ENCODE data around the gene NPHS1. TPM values are rescaled to one million over a fixed set of nuclear protein-coding genes. Genes with fewer than 3 reads are reported as not detected.
"Not testable (repeated sequence)": the region's sequence is repeated elsewhere in the genome, so short reads cannot be mapped to it uniquely, and the experiment has no call there.

Gene NPHS1
- total RNA-seq, 1 donor, result not detected

DNA sequence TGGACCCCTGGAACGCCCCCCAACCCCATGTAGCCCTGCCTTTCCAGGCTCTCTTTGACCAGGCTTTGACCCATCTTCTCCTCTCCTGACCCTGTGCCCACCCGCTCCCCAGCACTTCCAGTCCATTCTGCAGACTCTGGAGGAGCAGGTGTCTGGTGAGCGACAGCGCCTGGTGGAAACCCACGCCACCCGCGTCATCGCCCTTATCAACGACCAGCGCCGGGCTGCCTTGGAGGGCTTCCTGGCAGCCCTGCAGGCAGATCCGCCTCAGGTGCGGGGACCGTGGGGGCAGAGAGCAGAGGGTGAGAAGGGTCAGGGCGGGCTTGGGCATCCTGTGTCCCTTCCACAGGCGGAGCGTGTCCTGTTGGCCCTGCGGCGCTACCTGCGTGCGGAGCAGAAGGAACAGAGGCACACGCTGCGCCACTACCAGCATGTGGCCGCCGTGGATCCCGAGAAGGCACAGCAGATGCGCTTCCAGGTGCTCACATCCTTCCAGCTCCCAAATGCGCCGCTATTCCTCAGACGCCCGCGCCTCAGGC is 22.2 kb upstream of the NPHS1 start:
- DNase-seq (ENCODE audit: low read depth in 2 of 3, low spot score in 2 of 3), result no peak

DNA sequence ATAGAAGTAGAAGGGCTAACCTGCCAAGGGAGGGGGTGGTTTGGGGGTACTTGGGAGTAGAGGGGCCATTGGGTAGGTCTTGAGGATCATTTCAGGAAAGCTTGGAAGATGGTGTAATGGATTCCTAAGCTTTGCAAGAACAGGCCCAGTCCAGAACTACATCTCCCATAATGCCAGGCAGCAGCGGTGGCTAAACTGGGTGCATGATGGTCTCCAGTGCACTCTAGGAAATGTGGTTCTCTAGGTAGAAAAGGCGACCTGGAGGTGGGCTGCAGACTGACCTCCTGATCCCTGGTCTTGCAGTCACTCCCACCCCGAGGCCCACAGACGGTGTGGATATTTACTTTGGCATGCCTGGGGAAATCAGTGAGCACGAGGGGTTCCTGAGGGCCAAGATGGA is 19.9 kb upstream of the NPHS1 start:
- DNase-seq (ENCODE audit: low read depth in 2 of 3, low spot score in 2 of 3), result no peak

DNA sequence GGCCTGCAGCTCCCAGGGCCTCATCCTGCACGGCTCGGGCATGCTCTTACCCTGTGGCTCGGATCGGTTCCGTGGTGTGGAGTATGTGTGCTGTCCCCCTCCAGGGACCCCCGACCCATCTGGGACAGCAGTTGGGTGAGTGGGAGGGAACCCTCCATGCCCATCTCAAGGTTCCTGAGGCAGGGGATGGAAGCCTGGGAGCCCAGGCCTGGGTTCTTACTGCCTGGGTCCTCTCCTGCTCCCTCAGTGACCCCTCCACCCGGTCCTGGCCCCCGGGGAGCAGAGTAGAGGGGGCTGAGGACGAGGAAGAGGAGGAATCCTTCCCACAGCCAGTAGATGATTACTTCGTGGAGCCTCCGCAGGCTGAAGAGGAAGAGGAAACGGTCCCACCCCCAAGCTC is 19.3 kb upstream of the NPHS1 start:
- DNase-seq (ENCODE audit: low read depth in 2 of 3, low spot score in 2 of 3), result no peak

DNA sequence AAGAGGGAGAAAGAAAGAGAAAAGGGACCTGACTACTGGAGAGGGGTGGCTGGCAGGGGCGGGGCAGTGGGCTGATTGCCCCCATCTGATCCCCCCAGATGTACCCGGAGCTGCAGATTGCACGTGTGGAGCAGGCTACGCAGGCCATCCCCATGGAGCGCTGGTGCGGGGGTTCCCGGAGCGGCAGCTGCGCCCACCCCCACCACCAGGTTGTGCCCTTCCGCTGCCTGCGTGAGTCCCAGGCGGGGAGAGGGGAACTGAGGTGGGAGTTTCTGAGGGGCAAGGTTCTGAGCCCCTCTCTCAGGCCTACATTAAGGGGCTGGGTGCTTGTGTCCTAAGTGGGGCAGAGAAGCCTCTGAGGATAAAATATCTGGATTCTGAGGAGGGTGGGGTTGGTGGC is 18.5 kb upstream of the NPHS1 start:
- no peak for DNase-seq (ENCODE audit: low read depth in 2 of 3, low spot score in 2 of 3)

DNA sequence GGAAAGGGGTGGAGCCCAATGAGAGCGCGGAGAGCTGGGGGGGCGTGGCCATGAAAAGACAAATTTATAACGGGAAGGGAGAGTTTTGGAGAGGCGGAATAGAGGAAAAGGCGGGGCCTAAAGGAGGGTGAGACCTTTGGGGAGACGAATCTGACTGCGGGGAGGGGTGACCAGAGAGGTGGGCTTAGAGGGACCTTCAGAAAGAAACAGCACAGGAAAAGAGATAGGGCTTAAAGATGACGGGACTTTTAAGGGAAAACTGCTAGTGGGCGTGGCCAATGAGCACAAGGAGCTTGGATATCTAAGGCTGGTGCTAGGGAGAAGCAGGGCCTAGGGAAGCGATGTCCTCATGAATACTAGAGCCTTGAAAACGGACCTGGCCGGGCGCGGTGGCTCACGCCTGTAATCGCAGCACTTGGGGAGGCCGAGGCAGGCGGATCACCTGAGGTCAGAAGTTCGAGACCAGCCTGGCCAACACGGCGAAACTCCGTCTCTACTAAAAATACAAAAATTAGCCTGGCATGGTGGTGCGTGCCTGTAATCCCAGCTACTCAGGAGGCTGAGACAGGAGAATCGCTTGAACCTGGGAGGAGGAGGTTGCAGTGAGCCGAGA is 17.9 kb upstream of the NPHS1 start:
- DNase-seq (ENCODE audit: low read depth in 2 of 3, low spot score in 2 of 3), result not testable (repeated sequence)

DNA sequence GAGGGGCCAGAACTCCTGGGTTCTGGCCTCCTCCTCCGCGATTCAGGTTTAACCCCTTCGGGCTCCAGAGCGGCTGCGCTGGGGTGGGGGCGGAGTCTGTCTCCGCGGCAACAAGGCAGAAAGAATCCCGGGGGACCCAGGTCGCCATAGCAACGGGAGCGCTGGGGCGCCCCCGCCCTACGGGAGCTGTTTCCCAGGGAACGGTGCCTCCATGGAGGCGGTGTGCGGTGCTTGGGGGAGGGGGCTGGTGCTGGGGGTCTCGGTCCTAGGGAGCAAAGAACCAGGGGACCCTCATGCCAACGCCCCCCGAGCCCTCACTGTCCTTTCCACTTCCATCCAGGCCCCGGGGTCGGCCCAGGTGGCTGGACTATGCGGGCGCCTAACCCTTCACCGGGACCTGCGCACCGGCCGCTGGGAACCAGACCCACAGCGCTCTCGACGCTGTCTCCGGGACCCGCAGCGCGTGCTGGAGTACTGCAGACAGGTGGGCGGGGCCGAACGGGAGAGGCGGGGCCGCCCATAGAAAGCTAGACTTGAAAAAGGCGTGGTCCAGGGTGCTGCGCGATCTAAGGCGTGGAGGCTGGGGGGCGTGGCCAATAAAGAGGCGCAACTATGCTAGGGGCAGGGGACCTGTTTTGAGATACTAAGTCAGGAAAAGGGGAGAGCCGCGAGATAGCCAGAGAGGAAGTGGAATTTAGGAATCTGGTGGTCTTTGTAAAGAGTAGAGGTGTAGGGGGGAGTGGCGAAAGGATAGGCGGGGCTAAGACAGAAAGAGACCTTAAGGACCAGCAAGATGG is 17.2 kb upstream of the NPHS1 start:
- DNase-seq (ENCODE audit: low read depth in 2 of 3, low spot score in 2 of 3), result peak; percentile 39 to 85 (median 80)

DNA sequence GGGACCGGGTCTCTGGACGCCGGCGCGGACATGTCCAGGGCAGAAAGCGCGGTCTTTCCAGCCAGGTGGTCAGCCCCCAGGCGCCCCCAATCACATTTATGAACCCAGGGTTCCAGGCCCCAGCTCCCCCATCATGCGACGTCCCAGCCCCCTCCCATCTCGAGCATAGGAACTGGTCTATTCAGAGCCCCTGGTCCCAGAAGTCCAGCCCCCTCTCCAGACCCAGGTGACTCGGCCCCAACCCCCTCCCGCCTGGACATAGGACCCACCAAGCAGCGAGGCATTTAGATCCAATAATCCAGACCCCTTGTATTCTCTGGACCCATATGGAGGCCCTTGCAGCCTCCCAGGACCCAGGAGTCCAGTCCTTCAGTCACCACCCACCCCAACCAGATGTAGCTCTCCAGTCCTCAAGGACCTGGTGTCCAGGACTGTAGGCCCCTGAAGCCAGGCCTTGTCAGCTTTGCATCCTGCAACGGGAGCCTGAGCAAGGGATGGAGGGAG is 16.6 kb upstream of the NPHS1 start:
- no peak for DNase-seq (ENCODE audit: low read depth in 2 of 3, low spot score in 2 of 3)

DNA sequence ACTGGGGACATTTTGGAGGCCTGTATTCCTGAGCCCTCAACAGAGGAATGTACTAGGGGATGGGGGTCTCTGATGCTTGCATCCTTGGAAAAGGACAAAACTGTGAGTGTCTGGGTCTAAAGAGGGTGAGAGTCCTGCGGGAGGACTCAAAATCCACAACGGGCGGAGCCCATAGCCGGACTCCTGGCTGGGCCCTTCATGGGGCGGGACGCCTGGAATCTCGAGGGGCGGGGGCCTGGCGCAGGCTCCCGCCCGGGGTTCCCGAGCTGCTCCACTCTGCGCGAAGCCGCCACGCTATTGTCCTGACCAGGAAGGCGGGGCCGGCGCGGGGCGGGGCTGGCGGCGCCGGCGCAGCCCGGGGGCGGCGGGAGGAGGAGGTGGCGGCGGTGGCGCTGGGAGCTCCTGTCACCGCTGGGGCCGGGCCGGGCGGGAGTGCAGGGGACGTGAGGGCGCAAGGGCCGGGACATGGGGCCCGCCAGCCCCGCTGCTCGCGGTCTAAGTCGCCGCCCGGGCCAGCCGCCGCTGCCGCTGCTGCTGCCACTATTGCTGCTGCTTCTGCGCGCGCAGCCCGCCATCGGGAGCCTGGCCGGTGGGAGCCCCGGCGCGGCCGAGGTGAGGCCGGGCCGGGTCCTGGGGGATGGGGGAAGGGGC is 16.0 kb upstream of the NPHS1 start, which contains the start of gene APLP1:
APLP1 (plus strand) TSS at position 403 of the 651 bp plus-strand sequence; CDS start at position 466, 63 bp downstream.
- DNase-seq (ENCODE audit: low read depth in 2 of 3, low spot score in 2 of 3), result peak in 1 of 3 donors; percentile 46

DNA sequence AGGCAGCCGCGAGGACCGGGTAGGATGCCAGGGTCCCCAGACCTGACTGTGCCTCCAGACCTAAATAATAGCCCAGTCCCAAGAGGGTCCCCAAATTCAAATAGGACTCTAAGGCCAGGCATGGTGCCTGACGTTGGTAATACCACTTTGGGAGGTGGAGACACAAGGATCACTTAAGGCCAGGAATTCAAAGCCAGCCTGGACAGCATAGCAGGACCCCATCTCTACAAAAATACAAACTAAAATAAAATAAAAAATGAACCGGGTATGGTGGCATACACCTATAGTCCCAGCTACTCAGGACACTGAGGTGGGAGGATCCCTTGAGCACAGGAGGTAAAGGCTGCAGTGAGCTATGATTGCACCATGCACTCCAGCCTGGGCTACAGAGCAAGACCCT is 10.7 kb upstream of the NPHS1 start:
- no peak for DNase-seq (ENCODE audit: low read depth in 2 of 3, low spot score in 2 of 3)

DNA sequence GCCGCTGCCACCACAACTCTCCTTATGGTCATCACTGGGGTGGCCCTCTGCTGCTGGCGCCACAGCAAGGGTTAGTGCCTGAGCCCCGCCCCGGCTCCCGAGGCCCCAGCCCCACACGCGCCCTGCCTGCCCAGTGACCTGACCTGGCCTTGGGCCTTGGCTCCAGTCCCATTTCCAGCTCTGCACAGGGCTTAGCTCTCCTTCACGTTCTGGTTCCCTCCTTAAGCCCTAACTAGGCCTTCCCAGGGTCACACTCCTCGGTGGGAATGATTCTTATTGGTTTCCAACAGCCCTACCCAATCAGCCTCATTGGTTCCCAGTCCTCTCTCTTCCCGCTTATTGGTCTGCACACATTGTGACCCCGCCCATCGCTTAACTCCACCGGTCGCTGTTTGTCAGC is 10.2 kb upstream of the NPHS1 start:
- no peak for DNase-seq (ENCODE audit: low read depth in 2 of 3, low spot score in 2 of 3)

DNA sequence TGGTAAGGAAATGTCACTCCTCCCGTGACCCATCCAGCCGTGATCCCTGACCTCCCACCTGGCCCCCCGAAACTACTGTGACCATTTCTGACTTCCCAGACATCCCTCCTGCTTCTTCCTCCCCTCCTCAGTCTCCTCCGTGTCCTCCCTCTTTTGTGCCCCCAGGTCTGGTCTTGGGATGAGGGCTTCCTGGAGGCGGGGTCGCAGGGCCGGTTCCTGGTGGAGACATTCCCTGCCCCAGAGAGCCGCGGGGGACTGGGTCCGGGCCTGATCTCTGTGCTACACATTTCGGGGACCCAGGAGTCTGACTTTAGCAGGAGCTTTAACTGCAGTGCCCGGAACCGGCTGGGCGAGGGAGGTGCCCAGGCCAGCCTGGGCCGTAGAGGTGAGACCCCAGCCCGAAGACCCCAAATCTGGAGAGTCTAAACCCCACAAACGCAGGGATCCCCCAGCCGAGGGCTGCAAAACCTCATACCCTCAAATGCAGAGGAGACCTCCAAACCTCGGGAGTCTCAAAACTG is 9.4 kb upstream of the NPHS1 start:
- no peak for DNase-seq (ENCODE audit: low read depth in 2 of 3, low spot score in 2 of 3)

DNA sequence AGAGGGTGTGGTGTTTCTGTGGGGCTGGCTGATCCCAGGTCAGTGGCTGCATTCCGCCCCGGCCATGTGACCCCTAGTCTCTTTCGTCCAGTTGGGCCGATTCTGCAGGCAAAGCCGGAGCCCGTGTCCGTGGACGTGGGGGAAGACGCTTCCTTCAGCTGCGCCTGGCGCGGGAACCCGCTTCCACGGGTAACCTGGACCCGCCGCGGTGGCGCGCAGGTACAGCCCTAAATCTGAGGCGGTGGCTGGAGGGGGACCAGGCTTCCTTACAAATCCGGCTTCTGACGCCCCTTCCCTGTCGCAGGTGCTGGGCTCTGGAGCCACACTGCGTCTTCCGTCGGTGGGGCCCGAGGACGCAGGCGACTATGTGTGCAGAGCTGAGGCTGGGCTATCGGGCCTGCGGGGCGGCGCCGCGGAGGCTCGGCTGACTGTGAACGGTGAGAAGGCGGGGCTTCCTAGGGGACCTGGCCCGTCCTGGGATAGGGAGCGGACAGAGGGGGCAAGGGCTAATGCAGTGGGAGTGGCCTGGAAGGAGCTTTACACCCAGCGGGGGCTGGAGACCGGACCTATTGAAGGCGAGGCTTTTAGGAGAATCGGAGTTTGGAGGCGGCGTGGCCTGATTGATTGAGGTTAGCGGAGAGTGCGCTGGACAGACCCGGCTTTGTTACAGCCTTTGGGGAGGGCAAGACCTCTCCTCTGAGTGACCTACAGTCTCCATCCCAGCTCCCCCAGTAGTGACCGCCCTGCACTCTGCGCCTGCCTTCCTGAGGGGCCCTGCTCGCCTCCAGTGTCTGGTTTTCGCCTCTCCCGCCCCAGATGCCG is 8.7 kb upstream of the NPHS1 start:
- no peak for DNase-seq (ENCODE audit: low read depth in 2 of 3, low spot score in 2 of 3)

DNA sequence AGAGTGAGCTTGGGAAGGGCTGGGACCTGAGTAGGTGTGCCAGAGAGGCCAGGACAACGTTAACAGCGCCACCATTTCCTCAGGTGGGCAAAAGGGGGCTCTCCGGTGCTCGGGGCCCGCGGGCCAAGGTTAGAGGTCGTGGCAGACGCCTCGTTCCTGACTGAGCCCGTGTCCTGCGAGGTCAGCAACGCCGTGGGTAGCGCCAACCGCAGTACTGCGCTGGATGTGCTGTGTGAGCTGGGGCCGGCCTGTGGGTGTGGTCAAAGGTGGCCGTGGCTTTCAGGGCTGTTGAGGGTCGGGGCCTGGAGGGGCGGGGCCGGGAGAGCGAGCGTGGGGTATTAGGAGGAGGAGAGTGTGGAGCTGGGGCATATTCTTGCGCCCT is 8.1 kb upstream of the NPHS1 start:
- no peak for DNase-seq (ENCODE audit: low read depth in 2 of 3, low spot score in 2 of 3)

DNA sequence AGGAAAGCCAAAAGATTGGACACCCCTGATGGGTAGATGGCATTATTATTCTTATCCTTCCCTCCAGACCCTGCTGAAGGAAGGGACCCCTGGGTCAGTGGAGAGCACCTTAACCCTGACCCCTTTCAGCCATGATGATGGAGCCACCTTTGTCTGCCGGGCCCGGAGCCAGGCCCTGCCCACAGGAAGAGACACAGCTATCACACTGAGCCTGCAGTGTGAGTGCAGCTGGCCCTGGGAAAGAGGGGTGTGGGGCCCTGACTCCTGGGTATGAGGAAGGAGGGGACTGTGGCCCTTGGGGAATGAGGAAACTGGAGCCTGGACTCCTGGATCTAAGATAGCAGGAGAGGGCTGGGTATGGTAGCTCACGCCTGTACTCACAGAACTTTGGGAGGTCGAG is 7.1 kb upstream of the NPHS1 start:
- DNase-seq (ENCODE audit: low read depth in 2 of 3, low spot score in 2 of 3), result no peak

DNA sequence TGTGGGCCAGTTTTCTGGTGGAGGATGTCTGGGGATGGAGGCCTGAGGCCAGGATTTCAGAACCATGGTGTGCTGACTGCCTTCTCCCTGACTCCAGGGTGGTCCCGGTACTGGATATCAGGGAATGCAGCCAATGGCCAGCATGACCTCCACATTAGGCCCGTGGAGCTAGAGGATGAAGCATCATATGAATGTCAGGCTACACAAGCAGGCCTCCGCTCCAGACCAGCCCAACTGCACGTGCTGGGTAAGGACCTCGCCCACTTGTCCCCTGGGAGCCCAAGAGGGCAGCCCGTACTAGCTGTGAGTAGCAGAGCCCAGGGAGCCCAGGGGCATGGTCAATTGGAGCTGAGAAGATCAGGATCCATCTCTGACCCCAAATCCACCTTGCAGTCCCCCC is 6.0 kb upstream of the NPHS1 start:
- no peak for DNase-seq (ENCODE audit: low read depth in 2 of 3, low spot score in 2 of 3)

DNA sequence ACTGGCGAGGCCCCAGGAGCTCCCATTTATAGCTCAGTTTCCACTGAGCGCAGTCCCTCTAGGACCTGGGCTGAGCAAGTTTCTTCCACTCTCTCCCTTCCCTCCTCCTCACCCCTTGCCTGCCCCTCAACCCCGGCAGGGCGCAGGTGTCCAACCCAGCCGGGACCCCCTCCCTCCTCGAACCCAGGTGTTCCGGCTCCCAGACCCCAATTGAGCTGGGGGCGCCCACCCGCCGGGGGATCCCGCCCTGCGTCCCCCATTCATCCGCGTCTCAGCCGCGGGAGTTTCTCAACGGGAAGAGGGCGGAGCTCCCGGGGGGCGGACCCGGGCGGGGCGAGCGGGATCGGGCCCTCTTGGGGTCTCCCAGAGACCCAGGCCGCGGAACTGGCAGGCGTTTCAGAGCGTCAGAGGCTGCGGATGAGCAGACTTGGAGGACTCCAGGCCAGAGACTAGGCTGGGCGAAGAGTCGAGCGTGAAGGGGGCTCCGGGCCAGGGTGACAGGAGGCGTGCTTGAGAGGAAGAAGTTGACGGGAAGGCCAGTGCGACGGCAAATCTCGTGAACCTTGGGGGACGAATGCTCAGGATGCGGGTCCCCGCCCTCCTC is 4.3 kb upstream of the NPHS1 start, which contains the start of gene KIRREL2:
KIRREL2 (plus strand) TSS at position 366 of the 604 bp plus-strand sequence; CDS start at position 575, 209 bp downstream.
- peak in 1 of 3 donors; percentile 32 for DNase-seq (ENCODE audit: low read depth in 2 of 3, low spot score in 2 of 3)

DNA sequence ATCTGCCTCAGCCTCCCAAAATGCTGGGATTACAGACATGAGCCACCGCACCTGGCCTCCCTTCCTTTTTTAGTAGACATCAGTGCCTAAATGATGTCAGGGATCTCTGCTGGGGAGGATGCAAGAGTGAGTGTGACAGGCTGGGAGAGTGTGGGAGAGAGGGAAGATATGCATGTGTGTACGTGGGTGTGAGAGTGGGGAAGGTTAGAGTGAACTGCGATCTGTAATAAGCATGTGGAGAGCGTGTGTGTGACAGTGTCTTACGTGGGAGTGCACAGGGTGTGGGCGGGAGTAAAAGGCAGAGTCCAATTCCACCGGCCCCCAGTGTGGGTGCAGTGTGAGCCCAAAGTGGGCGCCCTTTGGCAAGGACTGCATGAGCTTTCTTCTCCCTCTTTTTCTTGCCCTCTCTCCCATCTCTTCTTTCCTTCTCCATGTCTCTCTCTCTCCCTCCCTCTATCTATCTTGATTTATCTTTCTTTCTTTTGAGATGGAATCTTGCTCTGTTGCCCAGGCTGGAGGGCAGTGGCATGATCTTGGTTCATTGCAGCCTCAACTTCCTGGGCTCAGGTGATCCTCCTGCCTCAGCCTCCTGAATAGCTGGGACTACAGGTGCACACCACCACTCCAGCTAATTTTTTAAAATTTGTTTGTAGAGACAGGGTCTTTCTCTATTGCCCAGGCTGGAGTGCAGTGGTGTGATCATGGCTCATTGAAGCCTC is 893 bp upstream of the NPHS1 start:
- DNase-seq (ENCODE audit: low read depth in 2 of 3, low spot score in 2 of 3), result no peak

DNA sequence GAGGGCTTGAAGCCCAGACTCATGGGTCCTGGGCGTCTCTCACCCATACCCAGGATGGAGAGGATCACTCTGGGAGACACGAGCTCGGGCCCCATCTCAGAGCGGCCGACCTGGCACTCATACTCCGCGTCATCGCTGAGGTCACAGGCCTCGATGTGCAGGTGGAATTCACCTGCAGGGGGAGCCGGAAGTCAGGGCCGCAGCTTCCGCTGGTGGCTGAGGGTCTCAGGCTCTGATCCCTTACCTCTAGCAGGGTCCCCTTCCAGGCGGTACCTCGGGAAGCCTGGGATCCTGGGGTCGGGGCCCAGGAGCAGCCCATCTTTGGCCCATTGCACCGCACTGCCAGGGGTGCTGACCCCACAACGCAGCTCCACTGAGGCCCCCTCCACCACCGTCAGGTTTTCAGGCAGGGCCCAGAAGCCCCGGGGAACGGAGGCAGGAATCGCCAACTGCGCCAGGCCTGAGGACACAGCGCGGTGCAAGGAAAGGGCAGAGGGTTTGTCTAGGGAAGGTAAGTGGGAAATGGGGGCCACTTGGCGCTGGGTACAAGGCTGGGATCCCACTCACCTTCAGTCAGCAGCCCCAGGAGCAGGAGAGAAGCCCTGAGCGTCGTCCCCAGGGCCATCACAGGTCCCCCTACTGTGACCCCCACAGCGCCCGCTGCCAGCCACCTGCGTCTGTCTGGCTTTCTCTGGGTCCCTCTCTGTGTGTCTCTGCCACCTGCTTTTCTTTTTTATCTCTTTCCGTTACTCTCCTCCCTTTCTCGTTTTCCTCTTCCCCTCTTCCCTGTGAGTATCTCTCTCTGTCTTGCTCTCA is 883 bp downstream of the NPHS1 start:
- no peak for DNase-seq (ENCODE audit: low read depth in 2 of 3, low spot score in 2 of 3)
